ENCODE measurements around the gene EML1.

GRCh38 chr14:99939421-99939820, 146.2 kb downstream of the EML1 start:
- TF ChIP-seq POLR2AphosphoS5 (IDR thresholded peaks at IDR 0.05): no peak
- no peak for TF ChIP-seq CTCF (IDR thresholded peaks at IDR 0.05; ENCODE audit: poor library complexity, severe bottlenecking)
- TF ChIP-seq EP300 (conservative IDR thresholded peaks at IDR 0.05; ENCODE audit: poor library complexity, severe bottlenecking): no peak
- no peak for TF ChIP-seq SMC3 (conservative IDR thresholded peaks at IDR 0.05; ENCODE audit: poor library complexity)
- TF ChIP-seq EZH2 (IDR thresholded peaks at IDR 0.05; ENCODE audit: borderline replicate concordance, insufficient read depth, low read length, poor library complexity, severe bottlenecking): no peak
- no peak for TF ChIP-seq MXI1 (conservative IDR thresholded peaks at IDR 0.05; ENCODE audit: poor library complexity, severe bottlenecking)
- no peak for TF ChIP-seq RAD21 (conservative IDR thresholded peaks at IDR 0.05)

Data from neural cell (in vitro differentiated cells).